H1 (cell line): ENCODE results near the gene RFLNA. TPM values are rescaled to one million over a fixed set of nuclear protein-coding genes. Genes with fewer than 3 reads are reported as not detected.

Experiments
- CTCF ChIA-PET: fragments of 300-600 bp; sonication (Branson Sonifier 250); formaldehyde crosslinking; loops from one replicate; lab custom pipeline; 2021; ENCODE audit not compliant: partially characterized antibody; lab: Charles Lee
- POLR2A ChIA-PET: fragments of 300-600 bp; sonication (Branson Sonifier 250); formaldehyde crosslinking; loops from one replicate; lab custom pipeline; 2021; ENCODE audit warnings: inconsistent platforms; ENCODE audit not compliant: partially characterized antibody; lab: Charles Lee
- DNase-seq, 2 experiments: peaks; one replicate each; pipeline versions ENCODE4 v3.0.0 to v3.0.0-alpha.2; 2010 to 2022; ENCODE audit warnings: low spot score in 2 of 2, low read depth in 1 of 2, mixed read lengths in 1 of 2
- FAIRE-seq: peaks from 2 replicates; lab custom pipeline; 2011; peaks lifted over from hg19 to GRCh38; lab: Jason Lieb, UNC
- H2AFZ ChIP-seq: 2 replicates; pipeline ENCODE4 v1.8.1; 2012; ENCODE audit warnings: low read length, inconsistent platforms
- H2AK5ac ChIP-seq: 2 replicates; pipeline ENCODE4 v1.6.1; 2013; ENCODE audit warnings: low read depth, low read length
- H2BK120ac ChIP-seq: replicated peaks from 2 replicates; pipeline ENCODE3; 2013; ENCODE audit warnings: low read depth, low read length, inconsistent platforms
- H2BK12ac ChIP-seq: 2 replicates; pipeline ENCODE4 v1.6.1; 2013; ENCODE audit warnings: low read depth, low read length
- H2BK15ac ChIP-seq: 2 replicates; pipeline ENCODE4 v1.6.1; 2013; ENCODE audit warnings: low read length
- H2BK20ac ChIP-seq: 2 replicates; pipeline ENCODE4 v1.6.1; 2013; ENCODE audit warnings: low read length
- H2BK5ac ChIP-seq: 2 replicates; pipeline ENCODE4 v1.6.1; 2013; ENCODE audit warnings: low read depth, low read length
- H3K14ac ChIP-seq: 2 replicates; pipeline ENCODE4 v1.6.1; 2013; ENCODE audit warnings: inconsistent platforms; ENCODE audit not compliant: insufficient read length
- H3K18ac ChIP-seq: 2 replicates; pipeline ENCODE4 v1.6.1; 2013; ENCODE audit warnings: low read length; ENCODE audit errors: extremely low read depth
- H3K23ac ChIP-seq: 2 replicates; pipeline ENCODE4 v1.6.1; 2013; ENCODE audit warnings: inconsistent platforms; ENCODE audit not compliant: insufficient read length
- H3K23me2 ChIP-seq: 2 replicates; pipeline ENCODE4 v1.6.1; 2013; ENCODE audit warnings: low read depth, low read length
- H3K27ac ChIP-seq: 2 replicates; pipeline ENCODE4 v1.6.1; 2011; ENCODE audit warnings: low read depth, low read length, inconsistent platforms
- H3K27me3 ChIP-seq, 4 experiments: replicated peaks in 1 of 4; 1 replicate in 1 of 4; 2 replicates in 3 of 4; pipeline versions ENCODE4 v1.6.1 to v1.8.1; 2011 to 2013; ENCODE audit warnings: low read length in 3 of 4, mild to moderate bottlenecking in 3 of 4, inconsistent platforms in 2 of 4, mixed read lengths in 2 of 4, moderate library complexity in 1 of 4; ENCODE audit not compliant: control insufficient read depth in 3 of 4, insufficient read depth in 3 of 4; ENCODE audit errors: extremely low read depth in 1 of 4
- H3K36me3 ChIP-seq, 4 experiments: 2 replicates each; pipeline versions ENCODE4 v1.6.1 to v1.8.1; 2011 to 2013; ENCODE audit warnings: mild to moderate bottlenecking in 4 of 4, low read length in 3 of 4, moderate library complexity in 2 of 4, control low read depth in 1 of 4, inconsistent platforms in 1 of 4; ENCODE audit not compliant: insufficient read depth in 4 of 4, control insufficient read depth in 2 of 4
- H3K4ac ChIP-seq: replicated peaks from 2 replicates; pipeline ENCODE3; 2013; ENCODE audit warnings: low read length, low read depth, mixed read lengths, inconsistent platforms; ENCODE audit not compliant: insufficient read length
- H3K4me1 ChIP-seq, 4 experiments: replicated peaks in 1 of 4; 1 replicate in 1 of 4; 2 replicates in 3 of 4; pipeline versions ENCODE4 v1.6.1 to v1.8.1; 2011 to 2013; ENCODE audit warnings: low read length in 3 of 4, inconsistent platforms in 2 of 4, mixed read lengths in 1 of 4; ENCODE audit not compliant: insufficient read depth in 4 of 4, control insufficient read depth in 3 of 4
- H3K4me2 ChIP-seq, 2 experiments: 2 replicates each; pipeline versions ENCODE4 v1.6.1 to v1.8.1; 2011 to 2013; ENCODE audit warnings: low read depth in 2 of 2, low read length in 2 of 2, control low read depth in 1 of 2, inconsistent platforms in 1 of 2, mild to moderate bottlenecking in 1 of 2; ENCODE audit not compliant: insufficient read depth in 1 of 2
- H3K4me3 ChIP-seq, 4 experiments: fragments of 200-600, 300-600 bp in 1 of 4; sonication (generic), shearing (Covaris generic), sonication (Bioruptor Twin) in 1 of 4; 2 replicates each; pipeline versions ENCODE4 v1.5.1 to v1.8.1; 2011 to 2016; ENCODE audit warnings: low read length in 4 of 4, low read depth in 3 of 4, control low read depth in 2 of 4, inconsistent platforms in 2 of 4, mild to moderate bottlenecking in 2 of 4, mixed read lengths in 1 of 4, moderate library complexity in 1 of 4; ENCODE audit not compliant: insufficient read depth in 2 of 4; ENCODE audit errors: extremely low read depth in 1 of 4
- H3K56ac ChIP-seq: replicated peaks from 2 replicates; pipeline ENCODE3; 2013; ENCODE audit warnings: low read depth, mild to moderate bottlenecking, mixed read lengths, low read length, inconsistent platforms; ENCODE audit not compliant: insufficient read length
- H3K79me1 ChIP-seq: 2 replicates; pipeline ENCODE4 v1.6.1; 2013; ENCODE audit warnings: low read depth, low read length, control low read depth
- H3K79me2 ChIP-seq, 2 experiments: 2 replicates each; pipeline versions ENCODE4 v1.6.1 to v1.8.1; 2012 to 2013; ENCODE audit warnings: low read length in 2 of 2, mild to moderate bottlenecking in 2 of 2, inconsistent platforms in 1 of 2; ENCODE audit not compliant: insufficient read depth in 2 of 2, control insufficient read depth in 1 of 2
- H3K9ac ChIP-seq, 4 experiments: replicated peaks in 1 of 4; 1 replicate in 1 of 4; 2 replicates in 3 of 4; pipeline versions ENCODE4 v1.6.1 to v1.8.1; 2011 to 2013; ENCODE audit warnings: low read depth in 3 of 4, low read length in 3 of 4, control low read depth in 2 of 4, mild to moderate bottlenecking in 2 of 4, moderate library complexity in 2 of 4, inconsistent platforms in 1 of 4; ENCODE audit errors: extremely low read depth in 1 of 4
- H3K9me3 ChIP-seq, 2 experiments: 2 replicates each; pipeline versions ENCODE4 v1.6.1 to v1.8.1; 2012 to 2013; ENCODE audit warnings: mild to moderate bottlenecking in 2 of 2, moderate library complexity in 2 of 2, control low read depth in 1 of 2, inconsistent platforms in 1 of 2, low read depth in 1 of 2, low read length in 1 of 2, mixed read lengths in 1 of 2; ENCODE audit not compliant: insufficient read depth in 2 of 2
- H4K20me1 ChIP-seq, 2 experiments: replicated peaks in 1 of 2; 2 replicates each; pipeline versions ENCODE3 to v1.8.1; 2011 to 2013; ENCODE audit warnings: inconsistent platforms in 2 of 2, low read length in 2 of 2, mild to moderate bottlenecking in 1 of 2; ENCODE audit not compliant: insufficient read depth in 2 of 2, control insufficient read depth in 1 of 2
- H4K5ac ChIP-seq: 2 replicates; pipeline ENCODE4 v1.6.1; 2013; ENCODE audit warnings: low read length, low read depth, mixed read lengths, inconsistent platforms; ENCODE audit not compliant: insufficient read length
- H4K8ac ChIP-seq: 2 replicates; pipeline ENCODE4 v1.8.0; 2013; ENCODE audit warnings: mild to moderate bottlenecking, moderate library complexity, low read length, inconsistent platforms; ENCODE audit not compliant: insufficient read depth; ENCODE audit errors: extremely low read depth
- H4K91ac ChIP-seq: replicated peaks from 2 replicates; pipeline ENCODE3; 2013; ENCODE audit warnings: low read length, mixed read lengths, inconsistent platforms; ENCODE audit not compliant: insufficient read length
- EZH2 ChIP-seq: fragments of 200-600 bp; sonication (generic); IDR thresholded peaks from 2 replicates; pipeline ENCODE4 v1.7.1; 2012; ENCODE audit warnings: low read depth, mild to moderate bottlenecking, moderate library complexity, low read length, inconsistent platforms; ENCODE audit not compliant: severe bottlenecking
- GTF2F1 ChIP-seq: IDR thresholded peaks from 2 replicates; pipeline ENCODE4 v1.6.1; 2012; ENCODE audit warnings: low read depth, low read length, improper control_type of control experiment, borderline replicate concordance
- HDAC6 ChIP-seq: IDR thresholded peaks from one replicate; pipeline ENCODE4 v1.7.1; 2012; ENCODE audit warnings: low read depth, mild to moderate bottlenecking, inconsistent platforms, low read length, moderate library complexity
- JUN ChIP-seq: IDR thresholded peaks from 2 replicates; pipeline ENCODE4 v1.6.1; 2011; ENCODE audit warnings: low read depth, mild to moderate bottlenecking, improper control_type of control experiment, low read length
- KDM4A ChIP-seq: IDR thresholded peaks from one replicate; pipeline ENCODE4 v1.7.1; 2012; ENCODE audit warnings: low read depth, mild to moderate bottlenecking, moderate library complexity, low read length, inconsistent platforms; ENCODE audit not compliant: severe bottlenecking
- POLR2A ChIP-seq, 2 experiments: IDR thresholded peaks; 1 replicate in 1 of 2; 2 replicates in 1 of 2; pipeline ENCODE4 v1.6.1; 2011; ENCODE audit warnings: low read depth in 2 of 2, low read length in 2 of 2, mild to moderate bottlenecking in 2 of 2; ENCODE audit errors: control extremely low read depth in 1 of 2
- POLR2AphosphoS5 ChIP-seq: IDR thresholded peaks from 2 replicates; pipeline ENCODE4 v1.6.1; 2011; ENCODE audit warnings: low read depth, low read length
- POU5F1 ChIP-seq: IDR thresholded peaks from 2 replicates; pipeline ENCODE4 v1.6.1; 2011; ENCODE audit warnings: low read depth, mild to moderate bottlenecking, low read length, moderate library complexity
- RAD21 ChIP-seq, 2 experiments: IDR thresholded peaks in 1 of 2; conservative IDR thresholded peaks in 1 of 2; 2 replicates each; pipeline ENCODE4 v1.6.1; 2011; ENCODE audit warnings: low read depth in 2 of 2, low read length in 2 of 2, improper control_type of control experiment in 1 of 2, inconsistent platforms in 1 of 2, mild to moderate bottlenecking in 1 of 2, moderate library complexity in 1 of 2
- SAP30 ChIP-seq: fragments of 300-600 bp; sonication (generic); IDR thresholded peaks from 2 replicates; pipeline ENCODE4 v1.7.1; 2012; ENCODE audit warnings: low read length, moderate library complexity, mild to moderate bottlenecking, inconsistent platforms; ENCODE audit not compliant: insufficient read depth, insufficient replicate concordance
- SP1 ChIP-seq: IDR thresholded peaks from 2 replicates; pipeline ENCODE4 v1.6.1; 2011; ENCODE audit warnings: low read depth, low read length
- SP2 ChIP-seq: IDR thresholded peaks from 2 replicates; pipeline ENCODE4 v1.6.1; 2012; ENCODE audit warnings: mild to moderate bottlenecking, low read length, inconsistent platforms
- TBP ChIP-seq: IDR thresholded peaks from 2 replicates; pipeline ENCODE4 v1.6.1; 2011; ENCODE audit warnings: low read depth, low read length, improper control_type of control experiment
- ZNF274 ChIP-seq: IDR thresholded peaks from 2 replicates; pipeline ENCODE4 v1.7.0; 2012; ENCODE audit warnings: low read length, borderline replicate concordance; ENCODE audit errors: extremely low read depth
- WGBS, 2 experiments: shearing (Covaris generic) in 1 of 2; methylation state at CpG; one replicate each; pipeline versions ENCODE4 v1.1.6 to v1.1.7; 2013 to 2015; ENCODE audit warnings: low lambda C conversion rate in 2 of 2, mixed read lengths in 2 of 2, inconsistent platforms in 1 of 2, low coverage in 1 of 2, missing lambda C conversion rate in 1 of 2; ENCODE audit not compliant: insufficient replicate concordance in 2 of 2, insufficient coverage in 1 of 2, insufficient read length in 1 of 2; ENCODE audit errors: extremely low coverage in 1 of 2, missing lambda C conversion rate in 1 of 2; 5-methylcytosine and 5-hydroxymethylcytosine counted together
- polyA plus RNA-seq, 7 experiments: library from polyadenylated mRNA; depleted of rRNA in 3 of 7; stranded (reverse) in 5 of 7; unstranded in 2 of 7; fragments of >200 nt in 5 of 7; fragments of 200-250 nt in 2 of 7; gene quantifications; 1 replicate in 5 of 7; 2 replicates in 1 of 7; 4 replicates in 1 of 7; pipeline versions ENCODE4 v1.2.1 to v1.2.3, GENCODE V29; 2011 to 2013; ENCODE audit warnings: missing spikeins in 2 of 7, mixed read lengths in 2 of 7
- total RNA-seq: library from RNA; stranded (reverse); fragmentation: NEBNext Ultra II Directional; extraction: Animal tissue kit (Norgen Biotek cat#: 25700); gene quantifications from 2 replicates; pipeline ENCODE4 v1.2.1, GENCODE V29; 2021
- TF ChIP-seq, protein P1 (sequence below): IDR thresholded peaks from 2 replicates; pipeline ENCODE4 v1.6.1; 2012; ENCODE audit warnings: inconsistent platforms

RFLNA gene
- total and polyA plus RNA-seq, 2 of the 8 experiments (the other 6 are each of a cell fraction or from before 2014, with no cell fraction given) = 6.4 to 6.6 TPM

DNA sequence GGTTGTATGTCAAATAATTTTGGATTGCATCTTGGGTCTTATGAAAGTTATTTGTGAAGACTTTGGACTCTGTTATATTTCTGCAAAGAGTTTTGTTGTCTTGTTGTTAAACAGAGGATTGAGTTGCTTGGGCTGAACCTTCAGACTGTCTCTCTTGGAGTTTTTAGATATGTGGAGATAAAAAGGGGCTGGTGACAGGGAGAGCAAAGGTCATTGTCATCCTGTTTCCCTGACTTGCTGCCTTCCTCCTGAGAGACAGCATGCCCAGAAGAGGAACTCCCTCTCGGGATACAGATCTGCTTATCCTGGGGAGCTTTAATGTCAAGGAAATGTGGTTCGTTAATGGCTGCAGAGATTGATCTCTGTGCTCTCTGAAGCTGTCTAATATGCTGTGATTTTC lies 47.6 kb upstream of the RFLNA start:
- Histone ChIP-seq H2BK5ac (no peak overlapping the region), H3K18ac (no peak overlapping the region), H3K23me2 (no peaks in the 10 kb centered on the region), H3K4me1 (0 out of 7 replicates have a peak, but pooled peaks cover 0 to 2% (median under 1%) of the 10 kb centered on the region in 4 experiments), H3K9ac (no peak overlapping the region), H2BK120ac (no peak overlapping the region), H3K4me2 (no peak overlapping the region), H2BK12ac (no peak overlapping the region), H2BK15ac (no peak overlapping the region), H3K14ac (no peak overlapping the region), H3K27me3 (no peaks in the 10 kb centered on the region), H3K4me3 (no peak overlapping the region), H3K79me1 (no peaks in the 10 kb centered on the region), H3K36me3 (no peaks in the 10 kb centered on the region), H2AK5ac (no peak overlapping the region), H2AFZ (no peak overlapping the region), H3K79me2 (no peaks in the 10 kb centered on the region), H2BK20ac (no peak overlapping the region), H3K9me3 (no peaks in the 10 kb centered on the region), H4K5ac (no peak overlapping the region), H3K27ac (no peak overlapping the region), H4K8ac (no peak overlapping the region), H4K20me1 (no peaks in the 10 kb centered on the region), H4K91ac (no peak overlapping the region), H3K4ac (no peak overlapping the region), H3K23ac (no peak overlapping the region), H3K56ac (no peak overlapping the region)
- DNase-seq = no peak
- CTCF ChIA-PET = interaction anchor here (1.0 to 1.8 kb wide), 2 partner anchors 21 to 194 kb away, joined by 3 read pairs; no protein-coding TSS in a partner anchor
- POLR2A ChIA-PET = no interaction called here
- WGBS, 2 experiments = 92% methylated on average over 2 of the region's 2 CpGs; no CpG with 5 or more reads in 1 of the 2 experiments
- FAIRE-seq = no peak
- no peak for TF ChIP-seq POLR2A (IDR thresholded peaks at IDR 0.05; ENCODE audit: control extremely low read depth in 1 of 2, low read depth in 2 of 2, low read length in 2 of 2)
- no peak for TF ChIP-seq SAP30
- TF ChIP-seq POLR2AphosphoS5 = no peak
- TF ChIP-seq HDAC6 = no peak
- no peak for TF ChIP-seq EZH2
- no peak for TF ChIP-seq KDM4A
- TF ChIP-seq SP2 = no peak
- no peak for TF ChIP-seq GTF2F1
- TF ChIP-seq JUN = no peak
- TF ChIP-seq, protein P1, sequence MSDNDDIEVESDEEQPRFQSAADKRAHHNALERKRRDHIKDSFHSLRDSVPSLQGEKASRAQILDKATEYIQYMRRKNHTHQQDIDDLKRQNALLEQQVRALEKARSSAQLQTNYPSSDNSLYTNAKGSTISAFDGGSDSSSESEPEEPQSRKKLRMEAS = no peak
- no peak for TF ChIP-seq TBP
- TF ChIP-seq SP1 = no peak
- no peak for TF ChIP-seq ZNF274
- no peak for TF ChIP-seq POU5F1
- TF ChIP-seq RAD21 (IDR thresholded peaks at IDR 0.05 in 1 of 2, conservative IDR thresholded peaks at IDR 0.05 in 1 of 2; ENCODE audit: low read depth in 2 of 2, low read length in 2 of 2) = no peak
